Measurements from ENCODE around the gene HMGN2. TPM values are rescaled to one million over a fixed set of nuclear protein-coding genes. Genes with fewer than 3 reads are reported as not detected.
A peak's percentile ranks its signal among the peaks of the same experiment; 100 is the strongest.

Gene HMGN2
- total and polyA plus RNA-seq, 2 of the 13 experiments (the other 11 are each of a cell fraction or from before 2014, with no cell fraction given), result 63.4 to 343 TPM

DNA sequence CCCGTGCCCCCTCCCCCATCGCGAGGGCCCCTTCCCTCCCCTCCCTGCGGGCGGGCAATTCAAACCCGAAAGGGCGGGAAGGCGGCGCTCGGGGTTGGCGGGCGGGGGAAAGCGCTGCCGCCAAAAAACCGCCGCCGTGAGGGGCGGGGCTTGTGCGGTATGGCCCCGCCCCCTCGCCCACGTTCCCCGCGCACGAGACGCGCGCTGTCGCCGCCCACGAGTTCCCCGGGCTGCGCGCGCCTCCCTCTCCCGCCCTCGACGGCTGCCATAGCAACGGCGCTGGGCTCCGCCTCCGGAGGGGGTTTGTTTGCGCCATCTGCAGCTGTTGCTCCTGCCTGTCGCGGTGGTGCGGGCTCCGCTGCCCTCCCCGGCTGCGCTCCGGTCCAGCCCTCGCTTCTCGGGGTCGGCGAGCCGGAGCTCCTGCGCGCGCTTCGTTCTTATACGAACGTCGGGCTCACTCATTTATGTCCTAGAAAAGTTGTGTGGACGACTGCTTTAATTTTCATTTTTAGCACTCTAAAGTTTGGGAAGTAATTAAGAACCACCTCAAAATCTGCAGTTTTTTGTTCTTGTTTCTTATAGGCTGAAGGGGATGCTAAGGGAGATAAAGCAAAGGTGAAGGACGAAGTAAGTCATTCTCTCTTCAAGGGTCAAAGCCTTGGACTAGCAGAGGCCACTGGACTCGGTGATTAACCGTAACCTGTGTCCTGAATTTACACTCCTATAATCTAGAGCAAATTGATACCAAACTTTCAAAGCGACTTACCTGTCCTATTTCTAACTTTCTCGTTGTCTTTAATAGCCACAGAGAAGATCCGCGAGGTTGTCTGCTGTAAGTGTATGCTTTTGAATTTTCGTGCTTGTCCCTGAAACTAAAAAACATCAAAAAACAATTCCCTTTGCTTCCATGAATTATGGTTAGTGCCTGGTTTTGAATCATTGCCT, 933 bp downstream of the HMGN2 start (continued):
- TF ChIP-seq, protein P1, sequence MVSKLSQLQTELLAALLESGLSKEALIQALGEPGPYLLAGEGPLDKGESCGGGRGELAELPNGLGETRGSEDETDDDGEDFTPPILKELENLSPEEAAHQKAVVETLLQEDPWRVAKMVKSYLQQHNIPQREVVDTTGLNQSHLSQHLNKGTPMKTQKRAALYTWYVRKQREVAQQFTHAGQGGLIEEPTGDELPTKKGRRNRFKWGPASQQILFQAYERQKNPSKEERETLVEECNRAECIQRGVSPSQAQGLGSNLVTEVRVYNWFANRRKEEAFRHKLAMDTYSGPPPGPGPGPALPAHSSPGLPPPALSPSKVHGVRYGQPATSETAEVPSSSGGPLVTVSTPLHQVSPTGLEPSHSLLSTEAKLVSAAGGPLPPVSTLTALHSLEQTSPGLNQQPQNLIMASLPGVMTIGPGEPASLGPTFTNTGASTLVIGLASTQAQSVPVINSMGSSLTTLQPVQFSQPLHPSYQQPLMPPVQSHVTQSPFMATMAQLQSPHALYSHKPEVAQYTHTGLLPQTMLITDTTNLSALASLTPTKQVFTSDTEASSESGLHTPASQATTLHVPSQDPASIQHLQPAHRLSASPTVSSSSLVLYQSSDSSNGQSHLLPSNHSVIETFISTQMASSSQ (IDR thresholded peaks at IDR 0.05; ENCODE audit: low read depth), result no peak
- TF ChIP-seq, protein P1 (CRISPR knock-in tag; IDR thresholded peaks at IDR 0.05; ENCODE audit: borderline replicate concordance), result peak; percentile 45; the same call in 1 of the 2 replicates
- TF ChIP-seq YEATS4 (CRISPR knock-in tag; IDR thresholded peaks at IDR 0.05; ENCODE audit: borderline replicate concordance) (0 out of 2 replicates have a peak, but pooled peaks have one; percentile 10), ZNF10 (CRISPR knock-in tag; IDR thresholded peaks at IDR 0.05; ENCODE audit: borderline replicate concordance, low read depth) (no peak), MAZ (IDR thresholded peaks at IDR 0.05; ENCODE audit: borderline replicate concordance, low read depth, low read length) (peak; percentile 85; the same call in 1 of the 2 replicates), MAZ (CRISPR knock-in tag; IDR thresholded peaks at IDR 0.05; ENCODE audit: low read depth) (no peak; the same call in 1 of the 2 replicates), MTA3 (CRISPR knock-in tag; IDR thresholded peaks at IDR 0.05) (no peak), CEBPG (CRISPR knock-in tag; IDR thresholded peaks at IDR 0.05) (peak; percentile 79)
- TF ChIP-seq, protein P2, sequence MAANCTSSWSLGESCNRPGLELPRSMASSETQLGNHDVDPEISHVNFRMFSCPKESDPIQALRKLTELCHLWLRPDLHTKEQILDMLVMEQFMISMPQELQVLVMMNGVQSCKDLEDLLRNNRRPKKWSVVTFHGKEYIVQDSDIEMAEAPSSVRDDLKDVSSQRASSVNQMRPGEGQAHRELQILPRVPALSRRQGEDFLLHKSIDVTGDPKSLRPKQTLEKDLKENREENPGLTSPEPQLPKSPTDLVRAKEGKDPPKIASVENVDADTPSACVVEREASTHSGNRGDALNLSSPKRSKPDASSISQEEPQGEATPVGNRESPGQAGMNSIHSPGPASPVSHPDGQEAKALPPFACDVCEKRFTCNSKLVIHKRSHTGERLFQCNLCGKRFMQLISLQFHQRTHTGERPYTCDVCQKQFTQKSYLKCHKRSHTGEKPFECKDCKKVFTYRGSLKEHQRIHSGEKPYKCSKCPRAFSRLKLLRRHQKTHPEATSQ (CRISPR knock-in tag; IDR thresholded peaks at IDR 0.05; ENCODE audit: borderline replicate concordance), result peak; percentile 50; the same call in 1 of the 2 replicates
- TF ChIP-seq, protein P3, sequence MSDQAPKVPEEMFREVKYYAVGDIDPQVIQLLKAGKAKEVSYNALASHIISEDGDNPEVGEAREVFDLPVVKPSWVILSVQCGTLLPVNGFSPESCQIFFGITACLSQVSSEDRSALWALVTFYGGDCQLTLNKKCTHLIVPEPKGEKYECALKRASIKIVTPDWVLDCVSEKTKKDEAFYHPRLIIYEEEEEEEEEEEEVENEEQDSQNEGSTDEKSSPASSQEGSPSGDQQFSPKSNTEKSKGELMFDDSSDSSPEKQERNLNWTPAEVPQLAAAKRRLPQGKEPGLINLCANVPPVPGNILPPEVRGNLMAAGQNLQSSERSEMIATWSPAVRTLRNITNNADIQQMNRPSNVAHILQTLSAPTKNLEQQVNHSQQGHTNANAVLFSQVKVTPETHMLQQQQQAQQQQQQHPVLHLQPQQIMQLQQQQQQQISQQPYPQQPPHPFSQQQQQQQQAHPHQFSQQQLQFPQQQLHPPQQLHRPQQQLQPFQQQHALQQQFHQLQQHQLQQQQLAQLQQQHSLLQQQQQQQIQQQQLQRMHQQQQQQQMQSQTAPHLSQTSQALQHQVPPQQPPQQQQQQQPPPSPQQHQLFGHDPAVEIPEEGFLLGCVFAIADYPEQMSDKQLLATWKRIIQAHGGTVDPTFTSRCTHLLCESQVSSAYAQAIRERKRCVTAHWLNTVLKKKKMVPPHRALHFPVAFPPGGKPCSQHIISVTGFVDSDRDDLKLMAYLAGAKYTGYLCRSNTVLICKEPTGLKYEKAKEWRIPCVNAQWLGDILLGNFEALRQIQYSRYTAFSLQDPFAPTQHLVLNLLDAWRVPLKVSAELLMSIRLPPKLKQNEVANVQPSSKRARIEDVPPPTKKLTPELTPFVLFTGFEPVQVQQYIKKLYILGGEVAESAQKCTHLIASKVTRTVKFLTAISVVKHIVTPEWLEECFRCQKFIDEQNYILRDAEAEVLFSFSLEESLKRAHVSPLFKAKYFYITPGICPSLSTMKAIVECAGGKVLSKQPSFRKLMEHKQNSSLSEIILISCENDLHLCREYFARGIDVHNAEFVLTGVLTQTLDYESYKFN (CRISPR knock-in tag; conservative IDR thresholded peaks at IDR 0.05), result 0 out of 2 replicates have a peak, but pooled peaks have one; percentile 34
- TF ChIP-seq, protein P4, sequence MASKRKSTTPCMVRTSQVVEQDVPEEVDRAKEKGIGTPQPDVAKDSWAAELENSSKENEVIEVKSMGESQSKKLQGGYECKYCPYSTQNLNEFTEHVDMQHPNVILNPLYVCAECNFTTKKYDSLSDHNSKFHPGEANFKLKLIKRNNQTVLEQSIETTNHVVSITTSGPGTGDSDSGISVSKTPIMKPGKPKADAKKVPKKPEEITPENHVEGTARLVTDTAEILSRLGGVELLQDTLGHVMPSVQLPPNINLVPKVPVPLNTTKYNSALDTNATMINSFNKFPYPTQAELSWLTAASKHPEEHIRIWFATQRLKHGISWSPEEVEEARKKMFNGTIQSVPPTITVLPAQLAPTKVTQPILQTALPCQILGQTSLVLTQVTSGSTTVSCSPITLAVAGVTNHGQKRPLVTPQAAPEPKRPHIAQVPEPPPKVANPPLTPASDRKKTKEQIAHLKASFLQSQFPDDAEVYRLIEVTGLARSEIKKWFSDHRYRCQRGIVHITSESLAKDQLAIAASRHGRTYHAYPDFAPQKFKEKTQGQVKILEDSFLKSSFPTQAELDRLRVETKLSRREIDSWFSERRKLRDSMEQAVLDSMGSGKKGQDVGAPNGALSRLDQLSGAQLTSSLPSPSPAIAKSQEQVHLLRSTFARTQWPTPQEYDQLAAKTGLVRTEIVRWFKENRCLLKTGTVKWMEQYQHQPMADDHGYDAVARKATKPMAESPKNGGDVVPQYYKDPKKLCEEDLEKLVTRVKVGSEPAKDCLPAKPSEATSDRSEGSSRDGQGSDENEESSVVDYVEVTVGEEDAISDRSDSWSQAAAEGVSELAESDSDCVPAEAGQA (IDR thresholded peaks at IDR 0.05; ENCODE audit: low read depth), result 0 out of 2 replicates have a peak, but pooled peaks have one; percentile 11
- TF ChIP-seq, protein P4 (CRISPR knock-in tag; IDR thresholded peaks at IDR 0.05; ENCODE audit: borderline replicate concordance), result no peak

Measured in HepG2 (cell line).